GM18499 (cell line): ENCODE measurements around the gene FANCC.
"Not testable (repeated sequence)": the region's sequence is repeated elsewhere in the genome, so short reads cannot be mapped to it uniquely, and the experiment has no call there.

Experiments used
- ATAC-seq: cut with Tn5 transposase; IDR thresholded peaks from one replicate; pipeline ENCODE4 v1.9.1; 2021; ENCODE audit warnings: moderate number of reproducible peaks; ENCODE audit not compliant: insufficient read depth, unreplicated experiment

The FANCC gene

DNA sequence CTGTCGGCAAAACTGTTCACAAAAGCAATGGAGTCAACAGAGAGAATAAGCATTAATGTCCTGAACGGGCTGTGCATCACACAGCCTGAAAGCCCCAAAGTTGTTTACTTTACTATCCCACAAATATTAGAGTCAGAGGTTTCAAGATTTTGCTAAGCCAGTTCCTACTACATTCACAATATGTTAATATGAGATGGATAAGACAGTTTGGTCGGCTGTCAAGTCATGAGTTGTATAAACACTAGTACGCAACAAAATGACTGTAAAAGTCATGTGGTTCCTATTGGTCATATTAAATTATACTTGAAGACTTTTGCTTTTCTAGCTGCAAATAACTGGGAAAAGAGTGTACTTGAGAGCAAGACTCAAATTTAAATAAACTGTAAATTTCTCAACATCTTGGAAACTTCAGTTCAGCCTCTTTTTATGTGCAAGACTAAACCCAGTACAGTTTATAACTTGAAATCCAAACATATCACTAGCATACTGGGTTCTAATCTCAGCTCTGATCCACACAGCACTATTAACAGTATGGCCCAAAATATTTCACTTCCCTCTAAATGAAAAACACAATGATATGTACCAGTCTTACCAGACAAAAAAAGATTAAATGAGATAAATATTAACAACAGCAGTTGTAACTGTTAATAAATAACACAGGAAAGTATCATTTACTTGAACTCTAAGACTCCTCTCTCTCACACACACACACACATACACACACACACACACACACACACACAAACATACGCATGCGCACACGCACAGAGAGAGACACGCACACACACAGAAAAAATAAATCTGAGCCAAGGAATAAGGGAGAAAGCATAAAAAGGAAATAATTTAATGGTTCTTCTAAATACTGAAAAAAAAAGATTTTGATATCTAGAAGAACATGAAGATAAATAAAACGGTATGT is 33.1 kb downstream of the FANCC start:
- no peak for ATAC-seq

GRCh38 chr9:95283673-95284072 is 33.8 kb downstream of the FANCC start:
- ATAC-seq: no peak

- ATAC-seq: no peak
Measured at GRCh38 chr9:95282332-95282731, 35.2 kb downstream of the FANCC start.

- ATAC-seq: no peak
Measured at GRCh38 chr9:95280745-95281144, 36.8 kb downstream of the FANCC start.

- no peak for ATAC-seq
Measured at GRCh38 chr9:95277509-95277908, 40.0 kb downstream of the FANCC start.

DNA sequence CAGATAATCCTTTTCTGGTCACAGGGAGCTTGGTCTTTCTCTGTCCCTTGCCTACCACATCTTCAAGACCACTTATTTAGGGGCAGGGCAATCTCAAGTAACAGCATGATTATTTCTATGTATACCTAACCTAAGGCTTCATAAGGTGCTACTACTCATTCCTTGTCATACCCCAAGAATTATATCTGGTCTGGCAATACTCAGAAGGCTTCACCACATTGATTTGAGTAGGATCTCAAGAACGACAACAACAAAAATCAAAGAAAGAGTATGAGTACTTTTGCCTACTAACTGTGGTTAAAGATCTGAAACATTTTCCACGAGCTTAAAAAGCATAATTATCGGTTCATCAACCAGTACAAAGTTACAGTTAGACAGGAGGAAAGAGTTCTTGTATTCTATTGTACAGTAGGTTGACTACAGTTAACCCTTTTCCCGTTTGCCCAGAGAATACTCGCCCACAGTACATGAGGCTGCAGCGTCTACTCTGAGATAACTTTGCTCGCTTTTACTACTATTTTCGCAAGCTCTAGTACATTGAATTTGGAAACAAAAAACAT is 41.0 kb downstream of the FANCC start:
- ATAC-seq: no peak

DNA sequence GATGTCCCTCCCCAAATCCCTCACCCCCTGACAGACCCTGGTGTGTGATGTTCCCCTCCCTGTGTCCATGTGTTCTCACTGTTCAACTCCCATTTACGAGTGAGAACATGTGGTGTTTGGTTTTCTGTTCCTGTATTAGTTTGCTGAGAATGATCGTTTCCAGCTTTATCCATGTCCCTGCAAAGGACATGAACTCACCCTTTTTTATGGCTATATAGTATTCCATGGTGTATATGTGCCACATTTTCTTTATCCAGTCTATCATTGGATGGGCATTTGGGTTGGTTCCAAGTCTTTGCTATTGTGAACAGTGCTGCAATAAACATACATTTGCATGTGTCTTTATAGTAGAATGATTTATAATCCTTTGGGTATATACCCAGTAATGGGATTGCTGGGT is 43.3 kb downstream of the FANCC start:
- not testable (repeated sequence) for ATAC-seq

DNA sequence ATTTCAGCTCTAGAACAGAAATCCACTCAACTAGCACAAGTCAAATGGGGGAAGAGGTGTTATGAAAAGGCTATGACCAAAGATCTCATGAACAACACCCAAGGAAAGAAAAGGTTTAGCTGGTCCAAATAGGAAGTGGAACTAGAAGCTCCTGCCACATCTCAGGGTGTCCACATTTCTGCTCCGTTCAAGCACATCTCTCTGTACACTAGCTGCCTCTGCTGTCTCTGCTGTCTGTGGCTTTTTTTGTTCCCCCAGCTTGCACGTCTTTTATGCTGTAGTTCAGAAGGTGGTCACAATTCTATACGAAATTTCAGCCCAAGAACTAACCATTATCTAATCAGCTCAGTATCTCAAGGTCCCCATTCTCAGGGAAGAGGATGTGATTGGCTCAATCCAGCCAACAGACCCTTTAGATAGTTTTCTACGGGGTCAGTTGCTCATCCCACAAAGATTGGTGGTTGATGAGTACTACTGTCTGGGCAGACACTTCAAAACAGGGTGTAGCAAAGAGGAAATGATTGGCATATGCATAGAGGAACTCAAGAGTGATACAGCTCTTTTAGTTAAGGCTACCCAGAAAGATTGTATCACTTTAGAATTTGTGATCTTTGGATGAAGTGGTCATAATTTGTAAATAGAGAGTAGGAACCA is 44.0 kb downstream of the FANCC start:
- no peak for ATAC-seq

GRCh38 chr9:95272830-95273229 is 44.7 kb downstream of the FANCC start:
- no peak for ATAC-seq

- no peak for ATAC-seq
Measured at GRCh38 chr9:95270790-95271189, 46.7 kb downstream of the FANCC start.

GRCh38 chr9:95269803-95270773 is 47.4 kb downstream of the FANCC start:
- not testable (repeated sequence) for ATAC-seq

DNA sequence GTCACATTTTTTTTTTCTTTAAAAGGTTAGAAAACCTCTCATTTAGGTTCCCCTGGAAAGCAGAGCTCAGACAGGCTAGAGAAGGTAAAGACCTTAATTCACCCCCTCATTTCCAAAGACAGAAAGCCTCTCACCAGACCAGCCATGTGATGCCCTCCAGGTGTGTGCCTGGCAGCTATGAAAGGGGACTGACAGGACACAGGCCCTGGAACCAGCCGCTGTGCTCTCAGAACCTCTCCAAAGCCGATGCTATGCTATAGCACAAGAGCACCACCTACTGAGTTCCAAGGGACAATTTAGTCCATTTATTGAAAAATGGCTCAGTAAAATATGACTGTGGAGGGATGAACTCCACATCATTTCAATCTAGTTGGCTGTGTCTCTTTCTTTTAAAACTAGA is 48.8 kb downstream of the FANCC start:
- no peak for ATAC-seq

GRCh38 chr9:95266649-95267048 is 50.9 kb downstream of the FANCC start:
- ATAC-seq: no peak

DNA sequence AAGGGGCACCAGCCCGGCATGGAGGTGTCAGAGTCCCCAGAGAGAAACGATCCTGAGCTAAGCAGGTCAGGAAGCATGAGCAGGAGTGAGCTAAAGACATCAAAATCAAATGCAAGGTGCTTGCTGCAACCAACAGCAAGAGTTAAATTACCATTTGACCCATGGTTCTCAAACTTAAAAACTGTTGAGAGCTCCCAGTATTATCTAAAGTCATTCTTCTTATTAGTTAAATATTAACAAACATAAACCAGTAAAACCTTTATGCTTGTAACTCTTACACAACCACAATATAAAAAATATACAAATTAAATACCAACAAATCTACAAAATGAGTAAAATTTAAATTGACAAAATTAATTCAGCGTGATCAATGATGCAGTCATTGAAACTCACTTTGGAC is 51.5 kb downstream of the FANCC start:
- no peak for ATAC-seq

DNA sequence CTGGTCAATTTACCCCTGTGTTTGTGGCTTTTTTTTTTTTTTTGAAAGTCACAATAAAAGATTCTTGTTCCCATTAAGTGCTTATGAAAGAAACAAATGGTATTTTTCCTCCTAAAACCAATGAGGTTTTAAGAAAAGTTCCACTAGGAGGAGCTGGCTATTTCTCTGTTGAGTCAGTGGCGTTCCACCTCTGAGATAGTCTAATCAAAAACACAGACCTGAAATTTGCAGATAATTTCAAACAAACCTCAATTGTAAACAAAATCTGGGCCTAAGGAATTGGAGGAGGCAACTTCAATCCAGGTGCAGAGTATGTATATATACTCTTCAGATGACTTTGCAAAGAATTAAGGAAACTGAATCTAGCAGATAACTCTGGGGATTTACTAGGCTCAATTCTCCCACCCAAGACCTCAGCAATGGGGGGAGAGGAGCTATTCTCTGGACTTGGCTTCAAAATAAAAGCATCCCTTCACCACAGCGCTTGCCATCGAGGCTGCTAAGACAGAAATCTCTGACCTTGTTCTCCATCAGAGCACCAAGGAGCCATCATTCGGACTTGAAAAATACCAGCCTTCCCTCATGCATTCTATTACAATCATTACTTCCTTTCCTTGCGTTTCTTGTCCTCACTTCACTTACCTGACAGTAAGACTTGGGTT is 52.4 kb downstream of the FANCC start:
- no peak for ATAC-seq

- no peak for ATAC-seq
Measured at GRCh38 chr9:95261890-95262289, 55.6 kb downstream of the FANCC start.

DNA sequence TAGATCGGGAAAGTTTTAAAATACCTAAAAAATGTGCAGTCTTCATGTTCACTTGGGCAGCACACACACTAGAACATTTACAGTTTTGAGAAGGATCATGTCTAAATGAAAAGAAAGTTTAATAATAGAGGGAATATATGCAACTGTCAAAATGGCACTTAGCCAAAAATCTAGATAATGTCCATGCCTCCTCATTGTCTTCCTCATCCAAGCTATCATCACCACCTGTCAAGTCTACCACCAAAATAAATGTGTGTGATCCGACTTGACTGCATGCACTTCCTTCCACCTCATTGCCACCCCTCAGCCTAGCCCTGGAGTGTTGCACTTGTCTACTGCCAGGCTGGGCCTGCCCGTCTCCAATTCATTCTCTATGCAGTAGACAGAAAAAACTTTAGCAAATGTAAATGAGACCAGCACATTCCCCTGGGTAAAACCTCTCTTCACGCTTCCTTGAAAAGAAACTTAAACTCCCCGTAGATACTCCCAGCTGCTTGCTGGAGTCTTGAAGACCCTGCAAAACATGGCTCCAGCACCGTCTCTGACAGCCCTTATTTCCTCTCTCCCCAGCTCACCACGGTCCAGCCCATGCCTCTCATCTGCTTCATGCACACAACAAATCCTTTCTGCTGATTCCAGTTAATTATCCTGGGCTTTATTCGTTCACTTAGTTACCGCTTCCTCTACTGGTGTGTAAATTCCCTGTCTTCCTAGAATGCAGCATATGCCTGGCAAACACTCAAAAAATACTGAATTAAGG is 66.9 kb downstream of the FANCC start:
- ATAC-seq: no peak

- ATAC-seq: no peak
Measured at GRCh38 chr9:95249986-95250385, 67.5 kb downstream of the FANCC start.

- ATAC-seq: no peak
Measured at GRCh38 chr9:95246547-95246946, 71.0 kb downstream of the FANCC start.
